Putamen (tissue), 1 donor: ENCODE data around the gene PRR15.

ENCODE experiments used
- DNase-seq: peaks from one replicate; pipeline ENCODE4 v3.0.0-alpha.2; 2016; ENCODE audit warnings: low spot score

The PRR15 gene

DNA sequence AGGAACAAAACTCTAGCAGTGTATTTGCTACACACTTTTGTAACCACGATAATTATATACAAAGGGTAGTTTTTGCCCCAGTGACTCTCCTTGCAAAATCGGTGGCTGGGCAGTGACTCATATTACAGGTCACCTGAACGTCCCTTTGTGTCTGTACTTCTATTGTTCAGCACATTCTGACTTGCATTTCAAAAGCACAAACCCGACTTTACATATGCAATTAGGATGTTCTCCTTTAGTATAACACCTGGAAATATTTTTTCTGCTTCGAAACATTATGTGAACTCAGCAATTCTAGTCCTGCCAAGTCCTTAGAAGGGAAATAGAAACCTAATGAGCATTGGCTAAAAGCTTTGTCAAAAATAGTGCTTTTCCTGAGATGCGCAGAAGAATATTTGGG, 6.0 kb downstream of the PRR15 start:
- DNase-seq: no peak

DNA sequence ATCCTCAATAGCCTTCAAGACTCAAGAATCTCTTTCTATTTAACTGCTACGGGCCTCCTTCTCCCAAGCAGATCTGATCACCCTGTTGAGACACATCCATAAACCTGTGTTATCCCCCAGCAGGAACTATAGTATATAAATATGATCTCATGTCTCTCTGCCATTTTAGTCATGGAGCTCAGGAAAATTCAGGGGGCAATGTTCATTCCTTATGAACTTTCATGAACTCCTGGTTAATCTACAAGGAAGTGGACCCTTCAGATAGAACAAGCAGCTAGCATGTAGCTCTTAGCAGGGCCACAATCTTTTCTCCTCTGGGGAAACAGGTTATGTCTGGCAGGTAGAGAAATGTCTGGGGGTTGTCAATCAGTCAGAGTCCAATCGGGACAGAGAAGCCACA, 8.9 kb downstream of the PRR15 start:
- no peak for DNase-seq

DNA sequence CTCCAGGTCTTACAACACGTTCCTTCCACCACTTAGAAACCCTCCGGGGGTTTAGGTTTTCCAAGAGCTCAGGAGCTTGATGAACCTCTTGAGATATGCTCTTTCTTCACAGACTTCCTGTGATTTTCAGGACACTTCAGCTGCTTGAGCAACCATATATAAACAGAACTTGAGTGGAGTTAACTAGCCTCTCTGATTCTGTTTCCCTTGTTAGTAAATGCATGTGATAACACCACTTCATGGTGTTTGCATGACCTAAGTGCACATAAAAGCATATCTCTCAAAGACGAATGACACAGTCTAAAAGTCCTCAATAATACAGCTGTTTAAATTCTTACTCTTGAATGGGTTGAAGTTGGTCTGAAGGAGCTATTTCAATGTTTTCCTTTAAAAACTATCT, 9.9 kb downstream of the PRR15 start:
- DNase-seq: no peak

DNA sequence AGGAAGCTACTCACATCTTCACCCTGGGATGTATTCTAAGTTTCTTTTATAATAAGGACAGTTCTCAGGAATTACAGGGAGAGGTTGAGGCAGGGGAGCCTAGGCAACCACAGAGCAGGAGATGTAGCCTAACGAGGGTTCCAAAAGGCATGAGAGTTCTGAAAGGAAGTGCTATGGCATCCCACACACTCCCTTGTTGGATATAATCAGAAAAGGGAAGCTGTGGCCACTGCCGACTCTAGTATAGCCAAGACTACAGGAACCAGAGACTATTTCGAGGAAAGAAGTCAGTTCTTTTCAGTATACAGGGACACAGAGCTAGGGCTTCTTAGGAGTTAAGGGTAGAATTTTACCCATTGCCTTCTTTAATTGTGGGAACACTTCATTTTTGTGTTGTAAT, 11.0 kb downstream of the PRR15 start:
- no peak for DNase-seq

DNA sequence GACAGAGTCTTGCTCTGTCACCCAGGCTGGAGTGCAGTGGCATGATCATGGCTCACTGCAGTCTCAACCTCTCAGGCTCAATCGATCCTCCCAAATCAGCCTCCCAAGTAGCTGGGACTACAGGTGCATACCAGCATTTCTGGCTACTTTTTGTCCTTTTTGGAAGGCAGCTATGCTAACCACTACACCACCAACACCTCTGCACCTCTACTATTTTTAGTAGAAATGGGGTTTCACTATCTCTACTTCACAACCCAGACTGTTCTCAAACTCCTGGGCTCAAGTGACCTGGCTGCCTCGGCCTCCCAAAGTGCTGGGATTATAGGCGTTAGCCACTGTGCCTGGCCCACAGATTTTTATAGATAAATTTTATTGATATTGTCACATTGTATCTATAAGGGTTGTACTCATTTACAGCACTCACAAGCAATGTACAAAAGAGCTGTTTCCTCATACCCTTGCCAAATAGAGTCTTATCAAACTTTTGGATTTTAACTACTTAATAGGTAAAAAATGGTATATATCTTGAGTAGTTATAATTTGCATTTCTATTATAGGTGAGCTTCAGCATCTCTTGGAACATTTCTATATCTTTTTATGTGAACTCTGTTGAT, 23.7 kb downstream of the PRR15 start:
- no peak for DNase-seq

DNA sequence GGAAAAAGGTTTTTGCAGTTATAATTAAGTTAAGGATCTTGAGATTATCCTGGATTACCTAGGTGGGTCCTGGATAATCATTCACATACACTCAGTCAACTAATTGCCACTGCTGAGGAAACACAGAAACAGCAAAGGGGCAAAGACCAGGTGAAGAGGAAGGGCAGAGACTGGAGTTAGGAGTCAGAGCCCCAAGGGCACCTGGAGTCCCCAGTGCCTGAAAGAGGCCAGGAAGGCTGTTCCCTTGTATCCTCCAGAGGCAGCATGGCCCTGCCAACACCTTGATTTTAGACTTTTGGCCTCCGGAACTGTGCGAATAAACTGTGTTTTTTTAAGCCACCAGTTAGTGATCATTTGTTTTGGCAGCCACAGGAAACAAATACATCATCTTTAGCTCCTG, 24.6 kb downstream of the PRR15 start:
- DNase-seq: no peak

DNA sequence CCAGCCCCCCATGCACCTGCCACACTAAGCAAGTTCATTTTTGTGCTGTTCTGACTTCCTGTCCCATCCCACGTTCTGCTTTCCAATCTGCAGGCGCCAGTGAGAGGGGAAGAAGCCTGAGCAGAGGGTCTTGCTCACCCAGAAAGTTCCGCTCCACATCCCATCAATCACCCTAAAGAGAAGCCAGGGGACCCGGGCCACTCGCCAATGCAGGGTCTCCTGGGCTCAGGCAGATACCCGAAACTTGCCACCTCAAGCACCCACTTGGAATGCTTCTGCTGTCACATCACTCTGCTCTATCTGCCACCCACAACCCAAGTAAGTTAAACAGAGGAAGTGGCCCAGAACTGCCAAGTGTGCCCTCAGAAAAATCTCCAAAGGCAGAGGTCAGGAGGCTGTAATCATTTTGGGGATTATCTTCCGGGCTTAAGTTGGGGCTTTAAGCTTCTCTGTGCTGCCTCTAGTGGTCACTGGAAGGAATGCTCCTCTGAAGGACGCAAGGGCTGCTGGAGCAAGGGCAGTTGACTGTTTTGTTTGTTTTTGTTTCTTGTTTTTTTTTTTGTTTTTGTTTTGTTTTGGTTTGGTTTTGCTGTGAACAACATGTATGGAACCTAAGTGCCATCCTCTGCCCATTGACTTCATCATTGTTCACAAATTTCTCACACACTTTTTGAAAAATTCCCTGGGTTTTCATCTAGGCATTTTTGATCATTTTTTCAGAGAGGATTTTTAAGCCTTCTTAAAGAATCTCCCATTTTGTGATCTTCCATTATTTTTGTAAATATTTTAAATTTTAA, 25.5 kb downstream of the PRR15 start:
- no peak for DNase-seq

DNA sequence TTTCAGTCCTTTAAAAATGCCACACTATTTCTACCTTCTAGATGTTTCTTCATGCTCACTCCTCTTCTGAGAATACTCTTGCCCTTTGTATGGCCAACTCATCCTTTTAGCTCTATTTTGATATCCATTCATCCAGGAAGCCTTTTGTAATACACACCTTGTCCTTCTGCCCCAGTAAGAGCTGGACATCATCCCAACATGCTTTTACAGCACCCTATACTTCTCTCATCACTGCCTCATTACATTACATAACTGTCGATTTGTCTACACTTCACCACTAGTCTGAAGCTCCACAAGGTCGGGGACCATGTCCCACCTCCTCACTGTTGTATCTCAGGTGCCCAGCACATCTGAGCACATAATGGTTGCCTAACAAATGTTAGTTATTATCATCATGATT, 29.2 kb downstream of the PRR15 start:
- DNase-seq: no peak

- no peak for DNase-seq
Observed at GRCh38 chr7:29593459-29593858, 29.8 kb downstream of the PRR15 start.

- DNase-seq: no peak
Observed at GRCh38 chr7:29596593-29597178, 33.1 kb downstream of the PRR15 start.

GRCh38 chr7:29597266-29597665, 33.6 kb downstream of the PRR15 start:
- no peak for DNase-seq

GRCh38 chr7:29598137-29598536, 34.5 kb downstream of the PRR15 start:
- DNase-seq: no peak

GRCh38 chr7:29598613-29599012, 35.0 kb downstream of the PRR15 start:
- no peak for DNase-seq

DNA sequence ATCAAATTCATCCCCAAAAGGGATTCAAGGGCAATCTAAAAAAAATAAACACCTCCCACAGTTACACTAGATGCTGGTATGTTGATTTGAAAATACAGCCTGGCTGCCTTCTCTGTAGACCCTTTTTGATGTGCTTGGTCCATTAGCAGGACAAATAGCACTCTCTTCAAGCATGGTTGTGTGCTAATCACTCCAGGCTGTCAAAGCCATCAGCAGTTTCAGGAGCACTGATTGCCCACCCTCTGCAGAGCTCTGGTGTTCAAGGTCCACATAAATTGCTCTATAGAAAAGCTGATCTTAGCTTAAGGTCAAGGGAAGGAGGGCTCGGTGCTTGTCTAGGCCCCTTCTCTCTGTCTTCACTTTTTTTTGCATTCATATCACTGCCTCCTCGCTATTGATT, 35.4 kb downstream of the PRR15 start:
- no peak for DNase-seq

DNA sequence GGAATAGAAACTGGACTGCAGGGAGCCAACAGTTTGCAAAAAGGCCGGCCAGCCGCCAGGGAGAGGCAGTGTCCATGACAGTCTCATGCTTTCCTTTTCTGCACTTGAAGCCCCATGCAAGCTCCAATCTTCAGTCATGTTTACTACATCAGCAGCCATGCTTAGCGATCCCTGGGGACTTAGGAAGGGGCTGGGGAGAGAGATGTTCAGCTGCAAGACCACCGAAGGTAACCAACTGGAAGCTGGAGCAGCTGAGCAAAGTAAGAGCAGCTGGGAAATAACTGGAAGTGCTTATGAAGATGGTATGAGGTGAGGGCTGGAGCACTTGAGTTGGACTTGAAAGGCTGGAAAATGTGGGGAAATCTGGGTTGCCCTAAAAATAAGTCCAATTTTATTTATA, 37.0 kb downstream of the PRR15 start:
- DNase-seq: no peak

GRCh38 chr7:29604052-29604451, 40.4 kb downstream of the PRR15 start:
- DNase-seq: no peak

DNA sequence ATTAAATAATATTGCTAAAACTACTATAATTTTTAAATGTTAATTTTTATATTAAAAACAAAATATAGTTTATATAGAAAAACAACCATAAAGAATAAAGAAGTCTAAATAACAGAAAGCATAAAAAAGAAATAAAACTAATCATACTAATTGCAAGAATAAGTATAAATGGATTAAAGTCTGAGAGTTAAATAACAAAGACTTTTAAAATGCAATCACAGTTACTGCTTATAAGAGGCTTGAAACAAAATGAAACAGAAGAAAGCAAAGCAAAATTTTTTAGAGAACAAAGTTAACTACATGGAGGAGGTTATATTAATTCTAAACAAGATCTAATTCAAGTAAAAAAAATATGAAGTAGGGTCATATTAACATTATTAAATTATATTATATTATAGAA, 41.1 kb downstream of the PRR15 start:
- DNase-seq: no peak

- DNase-seq: no peak
Observed at GRCh38 chr7:29605671-29606070, 42.0 kb downstream of the PRR15 start.

DNA sequence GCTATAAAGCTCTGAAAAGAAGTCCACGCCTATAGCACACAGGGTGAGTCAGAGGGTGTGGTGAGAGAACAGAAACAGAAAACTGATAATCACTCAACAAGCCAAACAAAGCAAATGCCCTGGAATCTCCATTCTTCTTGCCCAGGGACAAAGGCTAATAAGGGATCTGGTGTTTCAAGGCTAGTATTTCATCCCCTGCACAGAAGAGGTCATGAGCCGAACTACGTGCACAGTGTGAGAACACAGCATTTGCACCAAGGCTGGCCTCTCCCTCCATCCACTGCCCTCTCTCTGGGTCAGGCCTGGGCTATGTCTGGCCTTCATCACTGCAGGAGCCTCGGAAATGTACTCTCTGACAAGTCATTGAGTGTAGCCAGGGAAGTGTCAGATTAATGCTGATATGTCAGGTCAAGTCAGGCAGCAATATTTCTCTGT, 42.7 kb downstream of the PRR15 start:
- no peak for DNase-seq

- no peak for DNase-seq
Observed at GRCh38 chr7:29606830-29607229, 43.2 kb downstream of the PRR15 start.

GRCh38 chr7:29607259-29607658, 43.6 kb downstream of the PRR15 start:
- DNase-seq: no peak

DNA sequence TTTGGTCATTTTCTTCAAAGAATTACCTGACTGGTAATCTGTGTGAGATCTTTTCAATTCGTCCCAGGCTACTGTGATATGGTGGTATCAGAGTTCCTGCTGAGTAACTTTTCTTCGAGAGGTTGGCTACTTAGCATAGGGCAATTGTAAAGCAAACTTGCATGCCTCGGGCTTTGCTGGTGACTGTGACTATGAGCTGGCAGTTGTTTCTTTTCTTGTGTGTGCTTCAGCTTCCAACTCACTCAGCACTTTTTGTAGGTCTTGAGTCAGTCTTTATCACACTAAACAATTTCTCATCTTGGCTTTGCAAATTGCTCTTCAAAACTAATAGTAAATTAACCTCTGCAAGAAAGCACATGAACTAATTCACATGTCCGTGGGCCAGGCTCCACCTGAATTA, 44.3 kb downstream of the PRR15 start:
- DNase-seq: no peak
